Osteoblast (primary cell): Measurements from ENCODE around the gene IFIT1B. TPM values are rescaled to one million over a fixed set of nuclear protein-coding genes. Genes with fewer than 3 reads are reported as not detected.

Experiments used
- DNase-seq: peaks from one replicate; pipeline ENCODE4 v3.0.0; 2011; ENCODE audit warnings: low spot score, mixed read lengths; ENCODE audit not compliant: insufficient read length; ENCODE audit errors: missing footprints
- H2AFZ ChIP-seq: 2 replicates; pipeline ENCODE4 v1.6.0; 2011; ENCODE audit warnings: mild to moderate bottlenecking, low read length
- H3K27ac ChIP-seq: 2 replicates; pipeline ENCODE4 v1.5.1; 2011; ENCODE audit warnings: mild to moderate bottlenecking, low read depth, low read length, moderate library complexity
- H3K27me3 ChIP-seq: 2 replicates; pipeline ENCODE4 v1.6.0; 2012; ENCODE audit warnings: mild to moderate bottlenecking, control low read depth, inconsistent platforms, low read length, moderate library complexity; ENCODE audit not compliant: insufficient read depth
- H3K36me3 ChIP-seq: 2 replicates; pipeline ENCODE4 v1.5.1; 2011; ENCODE audit warnings: mild to moderate bottlenecking, low read length, control low read depth, moderate library complexity; ENCODE audit not compliant: insufficient read depth
- H3K4me1 ChIP-seq: 2 replicates; pipeline ENCODE4 v1.5.1; 2011; ENCODE audit warnings: mild to moderate bottlenecking, low read length, control low read depth, moderate library complexity; ENCODE audit not compliant: insufficient read depth
- H3K4me2 ChIP-seq: 2 replicates; pipeline ENCODE4 v1.6.0; 2011; ENCODE audit warnings: mild to moderate bottlenecking, low read length; ENCODE audit not compliant: insufficient read depth
- H3K4me3 ChIP-seq: fragments of 200-600 bp; sonication (generic); 3 replicates; pipeline ENCODE4 v1.5.1; 2012; ENCODE audit warnings: mild to moderate bottlenecking, low read length, inconsistent platforms; ENCODE audit not compliant: insufficient read depth
- H3K79me2 ChIP-seq: 2 replicates; pipeline ENCODE4 v1.6.0; 2012; ENCODE audit warnings: mild to moderate bottlenecking, low read length, control low read depth, inconsistent platforms; ENCODE audit not compliant: insufficient read depth
- H3K9me3 ChIP-seq: 2 replicates; pipeline ENCODE4 v1.5.1; 2011; ENCODE audit warnings: low read depth, low read length, control low read depth
- H4K20me1 ChIP-seq: 2 replicates; pipeline ENCODE4 v1.6.0; 2012; ENCODE audit warnings: mild to moderate bottlenecking, low read length, control low read depth; ENCODE audit not compliant: insufficient read depth
- CTCF ChIP-seq: IDR thresholded peaks from 2 replicates; pipeline ENCODE4 v1.5.1; 2011; ENCODE audit warnings: mild to moderate bottlenecking, low read depth, low read length, moderate library complexity; ENCODE audit errors: extremely low read depth
- total RNA-seq: library from RNA; depleted of rRNA; stranded (reverse); fragments of >200 nt; gene quantifications from 2 replicates; pipeline ENCODE4 v1.2.3, GENCODE V29; 2012

The IFIT1B gene
- total RNA-seq, 1 donor = not detected

- Histone ChIP-seq H3K27ac (peak within 1 kb of the TSS; percentile 74), H3K4me1 (peaks cover 19% of the 10 kb centered on the region), H2AFZ (peak within 1 kb of the TSS; percentile 94), H3K9me3 (no peaks in the 10 kb centered on the region), H4K20me1 (no peaks in the 10 kb centered on the region), H3K27me3 (no peaks in the 10 kb centered on the region), H3K4me2 (peak within 1 kb of the TSS; percentile 89), H3K4me3 (peak within 1 kb of the TSS; percentile 76), H3K36me3 (no peaks in the 10 kb centered on the region), H3K79me2 (peaks cover 8% of the 10 kb centered on the region)
- DNase-seq = peak; percentile 61
- no peak for TF ChIP-seq CTCF
Measured at GRCh38 chr10:89391907-89392756, 14.3 kb downstream of the IFIT1B start, which contains the start of gene IFIT1. TSS of gene IFIT1 (plus strand) at chr10:89392623. CDS start at chr10:89392713, 90 bp downstream.

- Histone ChIP-seq H3K4me2 (peak overlapping the region; percentile 89), H3K9me3 (no peaks in the 10 kb centered on the region), H2AFZ (peak overlapping the region; percentile 94), H3K4me1 (peaks cover 19% of the 10 kb centered on the region), H4K20me1 (no peaks in the 10 kb centered on the region), H3K36me3 (no peaks in the 10 kb centered on the region), H3K79me2 (peaks cover 8% of the 10 kb centered on the region), H3K27ac (peak overlapping the region; percentile 74), H3K4me3 (peak overlapping the region; percentile 76), H3K27me3 (no peaks in the 10 kb centered on the region)
- no peak for TF ChIP-seq CTCF
- peak; percentile 35 for DNase-seq
Measured at GRCh38 chr10:89392974-89393373, 15.1 kb downstream of the IFIT1B start.

- Histone ChIP-seq H3K79me2 (peaks cover 8% of the 10 kb centered on the region), H3K4me1 (peaks cover 19% of the 10 kb centered on the region), H3K36me3 (no peaks in the 10 kb centered on the region), H2AFZ (peak overlapping the region; percentile 94), H3K27me3 (no peaks in the 10 kb centered on the region), H3K9me3 (no peaks in the 10 kb centered on the region), H3K27ac (peak overlapping the region; percentile 74), H3K4me3 (no peak overlapping the region), H4K20me1 (no peaks in the 10 kb centered on the region), H3K4me2 (no peak overlapping the region)
- no peak for TF ChIP-seq CTCF
- DNase-seq = no peak
Measured at GRCh38 chr10:89393898-89394297, 16.0 kb downstream of the IFIT1B start.

GRCh38 chr10:89395141-89395540, 17.3 kb downstream of the IFIT1B start:
- no peak for DNase-seq
- H3K9me3 ChIP-seq = no peaks in the 10 kb centered on the region
- no peaks in the 10 kb centered on the region for H3K27me3 ChIP-seq
- H2AFZ ChIP-seq = no peak overlapping the region
- peaks cover 19% of the 10 kb centered on the region for H3K4me1 ChIP-seq
- no peaks in the 10 kb centered on the region for H4K20me1 ChIP-seq
- no peak overlapping the region for H3K27ac ChIP-seq
- H3K36me3 ChIP-seq = no peaks in the 10 kb centered on the region
- no peak overlapping the region for H3K4me3 ChIP-seq
- no peak overlapping the region for H3K4me2 ChIP-seq
- no peak for TF ChIP-seq CTCF
- peaks cover 8% of the 10 kb centered on the region for H3K79me2 ChIP-seq
